Esophagus squamous epithelium (tissue), 4 donors: Measurements from ENCODE around the gene PRRX2.

Experiments
- POLR2A ChIP-seq, 4 donors: fragments of 450-650 bp; IDR thresholded peaks; one replicate each; pipeline ENCODE4 v1.6.1; 2017; ENCODE audit warnings: antibody characterized with exemption in 4 of 4, mild to moderate bottlenecking in 4 of 4, moderate library complexity in 3 of 4
- TF ChIP-seq, protein P1 (sequence below), 6 experiments: fragments of 450-650 bp in 4 of 6; fragments of 200-600 bp in 2 of 6; sonication (generic) in 2 of 6; IDR thresholded peaks; one replicate each; pipeline ENCODE4 v1.5.1; 2016 to 2019; ENCODE audit warnings: antibody characterized with exemption in 6 of 6, mild to moderate bottlenecking in 4 of 6, moderate library complexity in 4 of 6

DNA sequence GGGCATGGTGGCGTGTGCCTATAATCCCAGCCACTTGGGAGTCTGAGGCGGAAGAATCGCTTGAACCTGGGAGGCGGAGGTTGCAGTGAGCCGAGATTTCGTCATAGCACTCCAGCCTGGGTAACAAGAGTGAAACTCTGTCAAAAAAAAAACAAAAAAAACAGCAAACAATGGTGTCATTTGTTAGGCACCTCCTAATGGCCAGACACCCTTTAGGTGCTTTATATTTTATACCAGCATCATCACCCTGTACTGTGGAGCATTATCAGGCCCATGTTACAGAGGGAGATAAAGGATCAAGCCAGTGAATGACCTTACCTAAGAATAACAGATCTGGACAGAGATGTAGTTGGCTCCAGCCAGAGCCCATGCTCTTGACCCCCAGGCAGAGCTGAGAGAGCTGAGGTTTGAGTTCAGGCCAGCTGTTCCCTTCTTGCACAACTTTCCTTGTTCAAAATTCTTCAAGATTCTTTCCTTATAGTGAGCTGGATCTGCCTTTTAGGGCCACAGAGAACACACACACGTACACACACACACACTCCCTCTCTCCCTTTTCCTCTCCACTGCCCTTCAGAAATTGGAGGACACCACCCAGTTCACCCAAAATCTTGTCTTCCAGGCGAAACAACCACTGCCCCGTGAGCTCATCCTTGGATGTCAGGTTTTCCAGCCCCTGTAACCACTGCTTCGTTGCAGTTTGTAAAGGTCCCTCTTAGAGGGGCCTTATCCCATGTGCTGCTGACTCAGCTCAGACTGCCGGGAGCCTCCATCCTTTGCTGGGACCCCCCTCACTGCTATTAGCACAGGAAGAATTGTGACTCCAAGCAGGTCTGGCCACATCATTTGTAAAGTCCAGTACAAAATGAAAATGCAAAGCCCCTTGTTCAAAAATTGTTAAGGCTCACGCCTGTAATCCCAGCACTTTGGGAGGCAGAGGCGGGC, 97.8 kb downstream of the PRRX2 start:
- TF ChIP-seq POLR2A (IDR thresholded peaks at IDR 0.05), result no peak
- TF ChIP-seq, protein P1, sequence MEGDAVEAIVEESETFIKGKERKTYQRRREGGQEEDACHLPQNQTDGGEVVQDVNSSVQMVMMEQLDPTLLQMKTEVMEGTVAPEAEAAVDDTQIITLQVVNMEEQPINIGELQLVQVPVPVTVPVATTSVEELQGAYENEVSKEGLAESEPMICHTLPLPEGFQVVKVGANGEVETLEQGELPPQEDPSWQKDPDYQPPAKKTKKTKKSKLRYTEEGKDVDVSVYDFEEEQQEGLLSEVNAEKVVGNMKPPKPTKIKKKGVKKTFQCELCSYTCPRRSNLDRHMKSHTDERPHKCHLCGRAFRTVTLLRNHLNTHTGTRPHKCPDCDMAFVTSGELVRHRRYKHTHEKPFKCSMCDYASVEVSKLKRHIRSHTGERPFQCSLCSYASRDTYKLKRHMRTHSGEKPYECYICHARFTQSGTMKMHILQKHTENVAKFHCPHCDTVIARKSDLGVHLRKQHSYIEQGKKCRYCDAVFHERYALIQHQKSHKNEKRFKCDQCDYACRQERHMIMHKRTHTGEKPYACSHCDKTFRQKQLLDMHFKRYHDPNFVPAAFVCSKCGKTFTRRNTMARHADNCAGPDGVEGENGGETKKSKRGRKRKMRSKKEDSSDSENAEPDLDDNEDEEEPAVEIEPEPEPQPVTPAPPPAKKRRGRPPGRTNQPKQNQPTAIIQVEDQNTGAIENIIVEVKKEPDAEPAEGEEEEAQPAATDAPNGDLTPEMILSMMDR (IDR thresholded peaks at IDR 0.05), result no peak
